GM23338 (cell line): ENCODE data around the gene EPHB2. TPM values are rescaled to one million over a fixed set of nuclear protein-coding genes. Genes with fewer than 3 reads are reported as not detected.

Experiments used
- ATAC-seq: fragments of 200-7000 bp; cut with Tn5 transposase; 3 replicates; pipeline ENCODE4 v1.9.1; 2020
- DNase-seq: peaks from one replicate; pipeline ENCODE4 v3.0.0-alpha.2; 2015; ENCODE audit warnings: low spot score
- H2AFZ ChIP-seq: fragments of 200-600 bp; sonication (generic); 2 replicates; pipeline ENCODE4 v1.8.0; 2016; ENCODE audit warnings: antibody characterized with exemption, mild to moderate bottlenecking, moderate library complexity
- H3F3A ChIP-seq: fragments of 200-600 bp; sonication (generic); replicated peaks from 2 replicates; pipeline ENCODE4 v1.8.0; 2017; ENCODE audit warnings: antibody characterized with exemption, mixed run types, low read depth
- H3K27ac ChIP-seq: fragments of 200-600 bp; sonication (generic); 2 replicates; pipeline ENCODE4 v1.6.1; 2016; ENCODE audit warnings: low read depth
- H3K27me3 ChIP-seq: fragments of 200-600 bp; sonication (generic); 2 replicates; pipeline ENCODE4 v1.8.0; 2016; ENCODE audit warnings: mild to moderate bottlenecking, mixed run types, moderate library complexity; ENCODE audit not compliant: insufficient read depth
- H3K36me3 ChIP-seq: fragments of 200-600 bp; sonication (generic); 2 replicates; pipeline ENCODE4 v1.8.0; 2016; ENCODE audit warnings: mild to moderate bottlenecking; ENCODE audit not compliant: insufficient read depth
- H3K4me1 ChIP-seq: fragments of 200-600 bp; sonication (generic); 2 replicates; pipeline ENCODE4 v1.8.0; 2016; ENCODE audit warnings: mild to moderate bottlenecking, moderate library complexity; ENCODE audit not compliant: insufficient read depth
- H3K4me2 ChIP-seq: fragments of 200-600 bp; sonication (generic); 2 replicates; pipeline ENCODE4 v1.7.1; 2017; ENCODE audit warnings: mixed run types
- H3K4me3 ChIP-seq: fragments of 200-600 bp; sonication (generic); 2 replicates; pipeline ENCODE4 v1.6.1; 2016; ENCODE audit warnings: mixed run types
- H3K79me2 ChIP-seq: fragments of 200-600 bp; sonication (generic); replicated peaks from 2 replicates; pipeline ENCODE4 v1.8.0; 2017; ENCODE audit warnings: mild to moderate bottlenecking; ENCODE audit not compliant: insufficient read depth
- H3K9me2 ChIP-seq: fragments of 200-600 bp; sonication (generic); 2 replicates; pipeline ENCODE4 v1.8.0; 2017; ENCODE audit not compliant: insufficient read depth
- H4K20me1 ChIP-seq: fragments of 200-600 bp; sonication (generic); replicated peaks from 2 replicates; pipeline ENCODE4 v1.8.0; 2017; ENCODE audit warnings: mild to moderate bottlenecking; ENCODE audit not compliant: insufficient read depth
- H3K27ac Mint-ChIP-seq: 2 replicates; pipeline ENCODE4 v1.8.0; 2020; ENCODE audit warnings: inconsistent platforms, mild to moderate bottlenecking, moderate library complexity, mixed read lengths
- H3K27me3 Mint-ChIP-seq: 3 replicates; pipeline ENCODE4 v1.8.0; 2022; ENCODE audit warnings: low read depth, mild to moderate bottlenecking, moderate library complexity, mixed read lengths, inconsistent platforms; ENCODE audit not compliant: insufficient read depth, poor library complexity
- H3K36me3 Mint-ChIP-seq: 3 replicates; pipeline ENCODE4 v1.8.0; 2021; ENCODE audit warnings: low read depth, mild to moderate bottlenecking, inconsistent platforms, moderate library complexity, mixed read lengths
- H3K4me1 Mint-ChIP-seq: 3 replicates; pipeline ENCODE4 v1.8.0; 2020; ENCODE audit warnings: mild to moderate bottlenecking, inconsistent platforms, mixed read lengths
- H3K4me3 Mint-ChIP-seq: 3 replicates; pipeline ENCODE4 v1.8.0; 2021; ENCODE audit warnings: moderate library complexity, mild to moderate bottlenecking, inconsistent platforms, mixed read lengths
- H3K9me3 Mint-ChIP-seq: 3 replicates; pipeline ENCODE4 v1.8.0; 2020; ENCODE audit warnings: moderate library complexity, mild to moderate bottlenecking, inconsistent platforms, mixed read lengths
- CREB1 ChIP-seq: fragments of 250-450 bp; sonication (Bioruptor Pico); IDR thresholded peaks from 2 replicates; pipeline ENCODE4 v1.5.0; 2020; ENCODE audit warnings: low read depth, mild to moderate bottlenecking, moderate library complexity
- ETS1 ChIP-seq: IDR thresholded peaks from 2 replicates; pipeline ENCODE4 v1.6.1; 2016; ENCODE audit warnings: antibody characterized with exemption
- EZH2 ChIP-seq: fragments of 200-600 bp; sonication (generic); IDR thresholded peaks from one replicate; pipeline ENCODE4 v1.8.0; 2017; ENCODE audit warnings: antibody characterized with exemption, mild to moderate bottlenecking, low read depth; ENCODE audit not compliant: unreplicated experiment
- EZH2phosphoT487 ChIP-seq: fragments of 200-600 bp; sonication (generic); IDR thresholded peaks from one replicate; pipeline ENCODE4 v1.8.1; 2018; ENCODE audit warnings: antibody characterized with exemption; ENCODE audit not compliant: unreplicated experiment
- JUNB ChIP-seq: IDR thresholded peaks from one replicate; pipeline ENCODE4 v1.6.1; 2016; ENCODE audit warnings: antibody characterized with exemption; ENCODE audit not compliant: unreplicated experiment
- POLR2AphosphoS5 ChIP-seq: IDR thresholded peaks from 2 replicates; pipeline ENCODE4 v1.6.1; 2016; ENCODE audit warnings: antibody characterized with exemption, low read depth
- STAT1 ChIP-seq: IDR thresholded peaks from one replicate; pipeline ENCODE4 v1.6.1; 2016; ENCODE audit warnings: antibody characterized with exemption; ENCODE audit not compliant: unreplicated experiment
- ZNF114 ChIP-seq: fragments of 250-450 bp; sonication (Bioruptor Pico); IDR thresholded peaks from 2 replicates; pipeline ENCODE4 v1.5.0; 2020; ENCODE audit warnings: mild to moderate bottlenecking, moderate library complexity
- ZNF331 ChIP-seq: fragments of 250-450 bp; sonication (Bioruptor Pico); IDR thresholded peaks from 2 replicates; pipeline ENCODE4 v1.5.0; 2020; ENCODE audit warnings: low read depth, mild to moderate bottlenecking, moderate library complexity
- ZNF462 ChIP-seq: fragments of 250-450 bp; sonication (Bioruptor Pico); IDR thresholded peaks from 2 replicates; pipeline ENCODE4 v1.5.0; 2020; ENCODE audit warnings: mild to moderate bottlenecking, moderate library complexity
- polyA plus RNA-seq: library from polyadenylated mRNA; unstranded; fragments of >200 nt; fragmentation: Nextera tagmentation; extraction: Ambion mirVana; gene quantifications from 2 replicates; pipeline ENCODE4 v1.2.1, GENCODE V29; 2016
- total RNA-seq: library from RNA; depleted of rRNA; stranded (reverse); fragments of >200 nt; shearing (Covaris generic); gene quantifications from 2 replicates; pipeline ENCODE4 v1.2.3, GENCODE V29; 2014

EPHB2 gene
- total and polyA plus RNA-seq, 2 experiments from 2014 or later, result 4.1 to 20.1 TPM

GRCh38 chr1:22848405-22848804, 137.8 kb downstream of the EPHB2 start:
- Mint-ChIP-seq H3K4me1 (peaks cover 20% of the 10 kb centered on the region), H3K27ac (no peak overlapping the region), H3K27me3 (peaks cover 6% of the 10 kb centered on the region), H3K4me3 (no peak overlapping the region), H3K9me3 (no peaks in the 10 kb centered on the region), H3K36me3 (no peaks in the 10 kb centered on the region)
- H3K36me3 ChIP-seq, result no peaks in the 10 kb centered on the region
- peaks cover 8% of the 10 kb centered on the region; the same call in 1 of the 2 replicates for H3K4me1 ChIP-seq
- ATAC-seq (no peak), DNase-seq (no peak)
- H3K9me2 ChIP-seq, result no peaks in the 10 kb centered on the region
- no peak overlapping the region for H3K4me2 ChIP-seq
- no peak overlapping the region for H2AFZ ChIP-seq
- TF ChIP-seq JUNB (no peak), STAT1 (no peak), ETS1 (no peak), POLR2AphosphoS5 (no peak)
- H3K4me3 ChIP-seq, result no peak overlapping the region
- H3K27ac ChIP-seq, result no peak overlapping the region
- no peaks in the 10 kb centered on the region for H3F3A ChIP-seq
- no peaks in the 10 kb centered on the region for H4K20me1 ChIP-seq
- no peaks in the 10 kb centered on the region for H3K27me3 ChIP-seq
- no peaks in the 10 kb centered on the region for H3K79me2 ChIP-seq

- no peak; the same call in 2 of the 3 replicates for ATAC-seq
- Mint-ChIP-seq H3K4me3 (no peak overlapping the region), H3K36me3 (no peaks in the 10 kb centered on the region), H3K9me3 (no peaks in the 10 kb centered on the region), H3K27me3 (peaks cover 4% of the 10 kb centered on the region), H3K4me1 (peaks cover 23% of the 10 kb centered on the region), H3K27ac (no peak overlapping the region)
- H3K36me3 ChIP-seq, result no peaks in the 10 kb centered on the region
- H3K4me3 ChIP-seq, result no peak overlapping the region
- no peak for DNase-seq
- H3K27ac ChIP-seq, result no peak overlapping the region
- H3K4me2 ChIP-seq, result no peak overlapping the region
- H3K79me2 ChIP-seq, result no peaks in the 10 kb centered on the region
- H4K20me1 ChIP-seq, result no peaks in the 10 kb centered on the region
- TF ChIP-seq ETS1, result no peak
- no peak for TF ChIP-seq ZNF331
- no peak for TF ChIP-seq CREB1 (CRISPR knock-in tag)
- TF ChIP-seq POLR2AphosphoS5, result no peak
- no peak for TF ChIP-seq JUNB
- no peak for TF ChIP-seq EZH2
- no peak for TF ChIP-seq EZH2phosphoT487
- no peak for TF ChIP-seq ZNF114 (CRISPR knock-in tag)
- no peak for TF ChIP-seq ZNF462
- peaks cover 8% of the 10 kb centered on the region; the same call in 1 of the 2 replicates for H3K4me1 ChIP-seq
- no peaks in the 10 kb centered on the region for H3F3A ChIP-seq
- no peaks in the 10 kb centered on the region for H3K27me3 ChIP-seq
- H3K9me2 ChIP-seq, result no peaks in the 10 kb centered on the region
- H2AFZ ChIP-seq, result no peak overlapping the region
Measured at GRCh38 chr1:22849770-22850169, 139.1 kb downstream of the EPHB2 start.
